Measurements from ENCODE around the gene PIGH. TPM values are rescaled to one million over a fixed set of nuclear protein-coding genes. Genes with fewer than 3 reads are reported as not detected.

PIGH gene
- total RNA-seq, 1 experiment from 2014 or later, result 9.4 TPM

DNA sequence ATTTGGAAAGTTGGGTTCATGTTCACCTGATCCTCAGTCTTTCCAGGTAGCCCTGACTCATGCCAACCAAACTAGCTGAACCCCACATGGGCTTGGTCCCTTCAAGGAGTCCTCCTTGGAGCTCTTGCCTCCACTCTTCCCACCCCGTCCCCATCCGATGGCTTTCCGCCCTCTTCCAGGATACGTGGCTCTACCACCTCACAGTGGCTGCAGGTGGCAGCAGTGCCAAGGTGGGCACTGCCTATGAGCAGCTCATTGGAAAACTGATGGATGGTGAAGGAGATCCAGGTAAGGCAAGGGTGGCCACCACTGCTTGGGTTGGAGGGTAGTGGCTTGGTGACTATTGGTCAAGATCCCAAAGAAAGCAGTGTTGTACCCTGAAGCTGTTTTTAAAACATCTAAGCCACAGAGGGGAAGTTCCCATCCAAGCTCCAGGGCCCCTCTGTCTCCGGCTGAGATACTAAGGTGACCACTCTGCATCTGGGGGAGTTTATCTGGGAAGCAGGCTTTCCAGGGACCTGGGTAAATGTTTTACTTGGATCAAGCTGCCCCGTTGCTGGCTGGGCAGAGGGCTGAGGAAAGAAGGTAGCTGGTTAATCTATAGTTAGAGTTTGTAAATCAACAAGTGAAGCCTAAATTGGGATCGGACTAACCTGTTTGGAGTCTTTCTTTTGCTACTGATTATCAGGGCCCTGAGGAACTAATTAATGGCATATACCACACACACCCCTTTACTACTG, 23.7 kb downstream of the PIGH start:
- no peak overlapping the region for H2BK20ac ChIP-seq (ENCODE audit: low read depth, low read length, poor library complexity, severe bottlenecking)
- TF ChIP-seq, protein P1, sequence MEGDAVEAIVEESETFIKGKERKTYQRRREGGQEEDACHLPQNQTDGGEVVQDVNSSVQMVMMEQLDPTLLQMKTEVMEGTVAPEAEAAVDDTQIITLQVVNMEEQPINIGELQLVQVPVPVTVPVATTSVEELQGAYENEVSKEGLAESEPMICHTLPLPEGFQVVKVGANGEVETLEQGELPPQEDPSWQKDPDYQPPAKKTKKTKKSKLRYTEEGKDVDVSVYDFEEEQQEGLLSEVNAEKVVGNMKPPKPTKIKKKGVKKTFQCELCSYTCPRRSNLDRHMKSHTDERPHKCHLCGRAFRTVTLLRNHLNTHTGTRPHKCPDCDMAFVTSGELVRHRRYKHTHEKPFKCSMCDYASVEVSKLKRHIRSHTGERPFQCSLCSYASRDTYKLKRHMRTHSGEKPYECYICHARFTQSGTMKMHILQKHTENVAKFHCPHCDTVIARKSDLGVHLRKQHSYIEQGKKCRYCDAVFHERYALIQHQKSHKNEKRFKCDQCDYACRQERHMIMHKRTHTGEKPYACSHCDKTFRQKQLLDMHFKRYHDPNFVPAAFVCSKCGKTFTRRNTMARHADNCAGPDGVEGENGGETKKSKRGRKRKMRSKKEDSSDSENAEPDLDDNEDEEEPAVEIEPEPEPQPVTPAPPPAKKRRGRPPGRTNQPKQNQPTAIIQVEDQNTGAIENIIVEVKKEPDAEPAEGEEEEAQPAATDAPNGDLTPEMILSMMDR (conservative IDR thresholded peaks at IDR 0.05), result no peak
- H4K20me1 ChIP-seq (ENCODE audit: control insufficient read depth, insufficient read depth, insufficient read length), result no peaks in the 10 kb centered on the region
- no peaks in the 10 kb centered on the region for H3K79me1 ChIP-seq (ENCODE audit: insufficient read depth, low read depth, low read length, poor library complexity, severe bottlenecking)
- H2BK15ac ChIP-seq (ENCODE audit: low read depth, low read length), result no peak overlapping the region
- H3K14ac ChIP-seq (ENCODE audit: insufficient read depth, low read length), result no peak overlapping the region
- Mint-ChIP-seq H3K27me3 (ENCODE audit: low read depth) (no peaks in the 10 kb centered on the region), H3K4me1 (peaks cover 1% of the 10 kb centered on the region in 2 experiments; a peak in 3 of 4 replicates), H3K4me3 (no peak overlapping the region), H3K9me3 (no peaks in the 10 kb centered on the region), H3K36me3 (ENCODE audit: insufficient read depth in 1 of 3, low read depth in 3 of 3) (peaks cover 7 to 57% (median 37%) of the 10 kb centered on the region in 3 experiments; a peak in 6 of 7 replicates), H3K27ac (no peak overlapping the region)
- H3K79me2 ChIP-seq (ENCODE audit: insufficient read depth, low read length), result no peaks in the 10 kb centered on the region
- no peak overlapping the region for H4K8ac ChIP-seq (replicated peaks; ENCODE audit: insufficient read length, low read depth, low read length)
- no peak overlapping the region for H4K5ac ChIP-seq (ENCODE audit: insufficient read length, low read depth, low read length)
- no peak overlapping the region for H3K23ac ChIP-seq (ENCODE audit: insufficient read length, low read depth, low read length)
- no peak overlapping the region for H2BK5ac ChIP-seq (ENCODE audit: insufficient read length, low read length)
- H3K27me3 ChIP-seq (ENCODE audit: insufficient read depth, low read length), result no peaks in the 10 kb centered on the region
- H2AK5ac ChIP-seq (ENCODE audit: insufficient read length, low read length), result no peak overlapping the region
- no peak overlapping the region for H3K4me2 ChIP-seq (ENCODE audit: insufficient read depth, insufficient read length, low read length)
- no CpG with 5 or more reads among the region's 7 CpGs for WGBS (ENCODE audit: extremely low coverage, insufficient read length, low lambda C conversion rate)
- H3K23me2 ChIP-seq (ENCODE audit: insufficient read length, low read depth, low read length, poor library complexity, severe bottlenecking), result no peaks in the 10 kb centered on the region
- no peak overlapping the region for H2BK120ac ChIP-seq (ENCODE audit: low read depth, low read length, poor library complexity, severe bottlenecking)
- no peaks in the 10 kb centered on the region for H3K4me1 ChIP-seq (ENCODE audit: insufficient read depth, low read length)
- DNase-seq, result no peak
- no peak overlapping the region for H2AFZ ChIP-seq (ENCODE audit: low read length)
- no peak overlapping the region for H3K56ac ChIP-seq (ENCODE audit: insufficient read length, low read depth, low read length)
- H3T11ph ChIP-seq (ENCODE audit: low read length), result no peak overlapping the region
- H2BK12ac ChIP-seq (ENCODE audit: insufficient read length, low read depth, low read length), result no peak overlapping the region
- H3K9me3 ChIP-seq (ENCODE audit: control insufficient read depth, low read depth, low read length), result no peaks in the 10 kb centered on the region
- no peak overlapping the region for H3K9ac ChIP-seq (ENCODE audit: extremely low read depth, insufficient read length, low read length)
- no peak overlapping the region for H3K18ac ChIP-seq (ENCODE audit: insufficient read length, low read depth, low read length)
- H3K4ac ChIP-seq (ENCODE audit: low read depth, low read length), result no peak overlapping the region
- no peak overlapping the region for H3K27ac ChIP-seq (ENCODE audit: insufficient read length, low read depth, low read length)
- H4K91ac ChIP-seq (ENCODE audit: insufficient read length, low read depth, low read length), result no peak overlapping the region
